ENCODE measurements around the gene DENND4C. TPM values are rescaled to one million over a fixed set of nuclear protein-coding genes. Genes with fewer than 3 reads are reported as not detected.
"Not testable (repeated sequence)": the region's sequence is repeated elsewhere in the genome, so short reads cannot be mapped to it uniquely, and the experiment has no call there.

The DENND4C gene
- total and polyA plus RNA-seq, 2 donors (not counting 1 experiment from before 2014, with no cell fraction given): 27.4 to 87.0 TPM

DNA sequence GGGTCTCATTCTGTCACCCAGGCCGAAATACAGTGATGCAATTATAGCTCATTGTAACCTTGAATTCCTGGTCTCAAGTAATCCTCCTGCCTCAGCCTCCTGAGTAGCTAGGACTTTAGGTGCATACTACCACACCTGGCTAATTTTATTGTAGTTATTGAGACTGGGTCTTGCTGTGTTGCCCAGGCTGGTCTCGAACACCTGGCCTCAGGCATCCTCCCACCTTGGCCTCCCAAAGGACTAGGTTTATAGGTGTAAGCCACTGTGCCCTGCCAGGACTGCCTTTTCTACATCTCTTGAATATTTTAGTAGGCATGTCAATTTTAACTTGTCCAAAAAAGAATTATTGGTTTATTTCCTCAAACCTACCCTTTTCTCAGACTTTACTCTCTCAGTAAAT, 16.9 kb downstream of the DENND4C start:
- no peak overlapping the region for H3K27ac ChIP-seq (ENCODE audit: insufficient read depth, low read length)
- no peak overlapping the region for H2AFZ ChIP-seq (ENCODE audit: low read length)
- H3K27me3 ChIP-seq (ENCODE audit: control insufficient read depth, insufficient read depth, low read length): no peaks in the 10 kb centered on the region
- H3K79me2 ChIP-seq (ENCODE audit: control insufficient read depth, insufficient read depth, low read length): peaks cover 50% of the 10 kb centered on the region
- H3K4me3 ChIP-seq (replicated peaks in 1 of 4; ENCODE audit: control extremely low read depth in 1 of 4, insufficient read depth in 1 of 4, low read depth in 3 of 4, low read length in 4 of 4): no peak overlapping the region
- H3K9me3 ChIP-seq (ENCODE audit: control insufficient read depth, insufficient read depth, low read depth, low read length): no peaks in the 10 kb centered on the region
- H3K4me2 ChIP-seq (ENCODE audit: extremely low read depth, insufficient read depth, low read length): no peak overlapping the region
- no peak overlapping the region for H3K9ac ChIP-seq (ENCODE audit: insufficient read depth, low read length)
- DNase-seq (ENCODE audit: low read depth in 2 of 2): no peak
- H3K36me3 ChIP-seq (ENCODE audit: control insufficient read depth, insufficient read depth, low read length): no peaks in the 10 kb centered on the region
- TF ChIP-seq, protein P1, sequence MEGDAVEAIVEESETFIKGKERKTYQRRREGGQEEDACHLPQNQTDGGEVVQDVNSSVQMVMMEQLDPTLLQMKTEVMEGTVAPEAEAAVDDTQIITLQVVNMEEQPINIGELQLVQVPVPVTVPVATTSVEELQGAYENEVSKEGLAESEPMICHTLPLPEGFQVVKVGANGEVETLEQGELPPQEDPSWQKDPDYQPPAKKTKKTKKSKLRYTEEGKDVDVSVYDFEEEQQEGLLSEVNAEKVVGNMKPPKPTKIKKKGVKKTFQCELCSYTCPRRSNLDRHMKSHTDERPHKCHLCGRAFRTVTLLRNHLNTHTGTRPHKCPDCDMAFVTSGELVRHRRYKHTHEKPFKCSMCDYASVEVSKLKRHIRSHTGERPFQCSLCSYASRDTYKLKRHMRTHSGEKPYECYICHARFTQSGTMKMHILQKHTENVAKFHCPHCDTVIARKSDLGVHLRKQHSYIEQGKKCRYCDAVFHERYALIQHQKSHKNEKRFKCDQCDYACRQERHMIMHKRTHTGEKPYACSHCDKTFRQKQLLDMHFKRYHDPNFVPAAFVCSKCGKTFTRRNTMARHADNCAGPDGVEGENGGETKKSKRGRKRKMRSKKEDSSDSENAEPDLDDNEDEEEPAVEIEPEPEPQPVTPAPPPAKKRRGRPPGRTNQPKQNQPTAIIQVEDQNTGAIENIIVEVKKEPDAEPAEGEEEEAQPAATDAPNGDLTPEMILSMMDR (conservative IDR thresholded peaks at IDR 0.05 in 1 of 2, IDR thresholded peaks at IDR 0.05 in 1 of 2; ENCODE audit: low read depth in 1 of 2, low read length in 2 of 2): no peak
- no peak for TF ChIP-seq EZH2 (IDR thresholded peaks at IDR 0.05; ENCODE audit: low read length, missing control alignments)
- H3K4me1 ChIP-seq (ENCODE audit: control insufficient read depth, extremely low read depth, insufficient read depth, low read length): no peaks in the 10 kb centered on the region
- no peaks in the 10 kb centered on the region for H4K20me1 ChIP-seq (ENCODE audit: control insufficient read depth, extremely low read depth, insufficient read depth, low read length)

DNA sequence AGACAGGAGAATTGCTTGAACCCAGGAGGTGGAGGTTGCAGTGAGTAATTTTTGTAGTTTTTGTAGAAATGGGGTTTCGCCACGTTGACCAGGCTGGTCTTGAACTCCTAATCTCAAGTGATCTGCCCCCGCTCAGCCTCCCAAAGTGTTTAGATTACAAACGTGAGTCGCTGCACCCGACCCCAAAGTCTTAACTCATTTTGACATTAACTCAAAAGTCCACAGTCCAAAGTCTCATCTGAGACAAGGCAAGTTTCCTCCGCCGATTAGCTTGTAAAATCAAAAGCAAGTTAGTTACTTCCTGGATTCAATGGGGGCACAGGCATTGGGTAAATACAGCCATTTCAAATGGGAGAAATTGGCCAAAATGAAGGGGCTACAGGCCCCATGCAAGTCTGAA, 19.9 kb downstream of the DENND4C start:
- peaks cover 47% of the 10 kb centered on the region for H3K79me2 ChIP-seq (ENCODE audit: control insufficient read depth, insufficient read depth, low read length)
- not testable (repeated sequence) for H3K4me2 ChIP-seq (ENCODE audit: extremely low read depth, insufficient read depth, low read length); H3K9ac ChIP-seq (ENCODE audit: insufficient read depth, low read length); H3K4me1 ChIP-seq (ENCODE audit: control insufficient read depth, extremely low read depth, insufficient read depth, low read length); H3K9me3 ChIP-seq (ENCODE audit: control insufficient read depth, insufficient read depth, low read depth, low read length); H2AFZ ChIP-seq (ENCODE audit: low read length); H3K4me3 ChIP-seq (replicated peaks in 1 of 4; ENCODE audit: control extremely low read depth in 1 of 4, insufficient read depth in 1 of 4, low read depth in 3 of 4, low read length in 4 of 4); H3K36me3 ChIP-seq (ENCODE audit: control insufficient read depth, insufficient read depth, low read length); H3K27ac ChIP-seq (ENCODE audit: insufficient read depth, low read length); DNase-seq (ENCODE audit: low read depth in 2 of 2); H3K27me3 ChIP-seq (ENCODE audit: control insufficient read depth, insufficient read depth, low read length); H4K20me1 ChIP-seq (ENCODE audit: control insufficient read depth, extremely low read depth, insufficient read depth, low read length)

DNA sequence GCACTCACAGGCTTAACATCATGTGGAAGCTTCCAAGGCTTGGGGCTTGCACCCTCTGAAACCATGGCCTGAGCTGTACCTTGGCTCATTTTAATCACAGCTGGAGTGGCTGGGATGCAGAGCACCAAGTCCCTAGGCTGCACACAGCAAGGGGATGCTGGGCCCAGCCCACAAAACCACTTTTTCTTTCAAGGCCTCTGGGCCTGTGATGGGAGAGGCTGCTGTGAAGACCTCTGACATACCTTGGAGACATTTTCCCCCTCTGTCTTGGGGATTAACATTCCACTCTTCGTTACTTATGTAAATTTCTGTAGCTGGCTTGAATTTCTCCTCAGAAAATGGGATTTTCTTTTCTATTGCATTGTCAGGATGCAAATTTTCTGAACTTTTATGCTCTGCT, 20.7 kb downstream of the DENND4C start:
- not testable (repeated sequence) for H3K9ac ChIP-seq (ENCODE audit: insufficient read depth, low read length); H2AFZ ChIP-seq (ENCODE audit: low read length); H3K27ac ChIP-seq (ENCODE audit: insufficient read depth, low read length); H3K4me1 ChIP-seq (ENCODE audit: control insufficient read depth, extremely low read depth, insufficient read depth, low read length); DNase-seq (ENCODE audit: low read depth in 2 of 2); H3K27me3 ChIP-seq (ENCODE audit: control insufficient read depth, insufficient read depth, low read length); H3K4me2 ChIP-seq (ENCODE audit: extremely low read depth, insufficient read depth, low read length); H3K36me3 ChIP-seq (ENCODE audit: control insufficient read depth, insufficient read depth, low read length); H3K9me3 ChIP-seq (ENCODE audit: control insufficient read depth, insufficient read depth, low read depth, low read length); H4K20me1 ChIP-seq (ENCODE audit: control insufficient read depth, extremely low read depth, insufficient read depth, low read length); H3K4me3 ChIP-seq (replicated peaks in 1 of 4; ENCODE audit: control extremely low read depth in 1 of 4, insufficient read depth in 1 of 4, low read depth in 3 of 4, low read length in 4 of 4)
- H3K79me2 ChIP-seq (ENCODE audit: control insufficient read depth, insufficient read depth, low read length): peaks cover 46% of the 10 kb centered on the region

DNA sequence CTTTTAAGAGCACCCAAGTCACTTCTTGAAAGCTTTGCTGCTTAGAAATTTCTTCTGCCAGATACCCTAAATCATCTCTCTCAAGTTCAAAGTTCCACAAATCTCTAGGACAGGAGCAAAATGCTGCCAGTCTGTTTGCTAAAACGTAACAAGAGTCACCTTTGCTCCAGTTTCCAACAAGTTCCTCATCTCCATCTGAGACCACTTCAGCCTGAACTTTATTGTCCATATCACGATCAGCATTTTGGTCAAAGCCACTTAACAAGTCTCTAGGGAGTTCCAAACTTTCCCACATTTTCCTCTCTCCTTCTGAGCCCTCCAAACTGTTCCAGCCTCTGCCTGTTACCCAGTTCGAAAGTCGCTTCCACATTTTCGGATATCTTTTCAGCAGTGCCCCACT, 21.1 kb downstream of the DENND4C start:
- not testable (repeated sequence) for H3K36me3 ChIP-seq (ENCODE audit: control insufficient read depth, insufficient read depth, low read length); H3K27ac ChIP-seq (ENCODE audit: insufficient read depth, low read length); H3K4me2 ChIP-seq (ENCODE audit: extremely low read depth, insufficient read depth, low read length); H3K9ac ChIP-seq (ENCODE audit: insufficient read depth, low read length); H2AFZ ChIP-seq (ENCODE audit: low read length); H4K20me1 ChIP-seq (ENCODE audit: control insufficient read depth, extremely low read depth, insufficient read depth, low read length); H3K4me1 ChIP-seq (ENCODE audit: control insufficient read depth, extremely low read depth, insufficient read depth, low read length); DNase-seq (ENCODE audit: low read depth in 2 of 2); H3K27me3 ChIP-seq (ENCODE audit: control insufficient read depth, insufficient read depth, low read length); H3K4me3 ChIP-seq (replicated peaks in 1 of 4; ENCODE audit: control extremely low read depth in 1 of 4, insufficient read depth in 1 of 4, low read depth in 3 of 4, low read length in 4 of 4); H3K9me3 ChIP-seq (ENCODE audit: control insufficient read depth, insufficient read depth, low read depth, low read length)
- H3K79me2 ChIP-seq (ENCODE audit: control insufficient read depth, insufficient read depth, low read length): peaks cover 44% of the 10 kb centered on the region

All from fibroblast of lung (primary cell).